Jurkat, Clone E6-1 (cell line): ENCODE results near the gene TNNT3. TPM values are rescaled to one million over a fixed set of nuclear protein-coding genes. Genes with fewer than 3 reads are reported as not detected.
"Not testable (repeated sequence)": the region's sequence is repeated elsewhere in the genome, so short reads cannot be mapped to it uniquely, and the experiment has no call there.

Experiments used
- DNase-seq: peaks from one replicate; pipeline ENCODE4 v3.0.0-alpha.2; 2011; ENCODE audit warnings: low read depth, low spot score
- H3K4me3 ChIP-seq: 2 replicates; pipeline ENCODE4 v1.5.1; 2011; ENCODE audit warnings: mild to moderate bottlenecking, low read length, control low read depth, moderate library complexity
- polyA plus RNA-seq: library from polyadenylated mRNA; unstranded; fragments of >200 nt; gene quantifications from one replicate; pipeline ENCODE4 v1.2.1, GENCODE V29; 2012; ENCODE audit warnings: missing spikeins; ENCODE audit not compliant: insufficient read length, insufficient read depth

TNNT3 gene
- 1.6 TPM for polyA plus RNA-seq

- DNase-seq, result no peak
- no peak within 1 kb of the TSS for H3K4me3 ChIP-seq
Observed at GRCh38 chr11:1919391-1920127, at the start of gene TNNT3. Gene TNNT3 (plus strand): TSS chr11:1919703. CDS start chr11:1922875, 3,172 bp downstream.

GRCh38 chr11:1870326-1870696, 49.2 kb upstream of the TNNT3 start:
- no peak for DNase-seq
- no peak overlapping the region for H3K4me3 ChIP-seq

- DNase-seq, result no peak
- H3K4me3 ChIP-seq, result no peak overlapping the region
Observed at GRCh38 chr11:1870721-1871466, 48.6 kb upstream of the TNNT3 start.

DNA sequence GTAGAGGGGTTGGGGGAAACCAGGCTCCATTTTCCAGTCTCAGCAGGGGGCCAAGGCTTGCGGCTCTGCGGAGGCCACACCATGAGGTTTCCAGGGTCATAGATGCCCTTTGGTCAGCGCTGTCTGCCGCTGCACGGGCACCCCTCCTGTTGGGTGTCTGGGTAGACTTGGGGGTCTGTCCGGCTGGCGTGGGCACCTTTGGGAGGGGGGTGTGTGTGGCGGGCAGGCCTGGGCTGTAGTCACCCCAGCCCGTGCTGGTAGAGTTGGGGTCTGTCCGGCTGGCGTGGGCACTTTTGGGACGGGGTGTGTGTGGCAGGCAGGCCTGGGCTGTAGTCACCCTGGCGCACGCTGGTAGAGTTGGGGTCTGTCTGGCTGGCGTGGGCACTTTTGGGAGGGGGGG, 48.0 kb upstream of the TNNT3 start:
- no peak for DNase-seq
- no peak overlapping the region for H3K4me3 ChIP-seq

- no peak overlapping the region for H3K4me3 ChIP-seq
- no peak for DNase-seq
Observed at GRCh38 chr11:1872267-1872985, 47.1 kb upstream of the TNNT3 start.

- no peak for DNase-seq
- H3K4me3 ChIP-seq, result no peak overlapping the region
Observed at GRCh38 chr11:1873048-1873812, 46.3 kb upstream of the TNNT3 start.

GRCh38 chr11:1873813-1874150, 45.7 kb upstream of the TNNT3 start:
- not testable (repeated sequence) for H3K4me3 ChIP-seq, DNase-seq

DNA sequence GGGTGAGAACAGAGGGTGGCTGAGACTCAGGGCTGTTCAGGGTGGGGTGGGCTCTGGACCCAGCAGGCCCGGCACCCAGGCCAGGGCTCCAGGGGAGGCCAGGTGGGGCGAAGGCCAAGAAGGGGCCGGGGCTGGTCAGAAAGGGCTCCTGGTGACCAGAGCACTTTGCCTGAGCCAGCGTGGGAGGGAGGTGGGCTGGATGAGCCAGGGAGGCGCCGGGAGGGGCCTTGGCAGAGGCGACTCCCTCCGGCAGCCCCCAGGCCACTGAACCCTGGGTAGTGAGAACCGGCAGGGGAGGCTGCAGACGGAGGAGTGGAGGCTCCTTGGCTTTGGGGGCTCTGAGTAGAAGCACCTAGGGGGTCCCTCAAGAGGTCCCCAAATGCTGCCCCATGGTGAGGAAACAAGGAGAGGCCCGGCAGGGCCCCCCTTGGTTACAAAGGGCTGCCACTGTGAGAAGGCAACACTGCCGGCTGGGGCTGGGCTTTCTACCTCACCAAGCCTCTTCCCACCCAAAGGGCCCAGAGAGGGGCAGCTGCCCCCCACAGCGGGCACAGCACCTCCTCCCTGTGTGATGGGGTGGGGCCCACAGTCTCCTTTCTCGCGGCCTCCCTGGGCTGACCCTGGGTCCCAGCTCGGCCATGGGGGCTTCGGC, 44.9 kb upstream of the TNNT3 start:
- DNase-seq, H3K4me3 ChIP-seq: not testable (repeated sequence)

DNA sequence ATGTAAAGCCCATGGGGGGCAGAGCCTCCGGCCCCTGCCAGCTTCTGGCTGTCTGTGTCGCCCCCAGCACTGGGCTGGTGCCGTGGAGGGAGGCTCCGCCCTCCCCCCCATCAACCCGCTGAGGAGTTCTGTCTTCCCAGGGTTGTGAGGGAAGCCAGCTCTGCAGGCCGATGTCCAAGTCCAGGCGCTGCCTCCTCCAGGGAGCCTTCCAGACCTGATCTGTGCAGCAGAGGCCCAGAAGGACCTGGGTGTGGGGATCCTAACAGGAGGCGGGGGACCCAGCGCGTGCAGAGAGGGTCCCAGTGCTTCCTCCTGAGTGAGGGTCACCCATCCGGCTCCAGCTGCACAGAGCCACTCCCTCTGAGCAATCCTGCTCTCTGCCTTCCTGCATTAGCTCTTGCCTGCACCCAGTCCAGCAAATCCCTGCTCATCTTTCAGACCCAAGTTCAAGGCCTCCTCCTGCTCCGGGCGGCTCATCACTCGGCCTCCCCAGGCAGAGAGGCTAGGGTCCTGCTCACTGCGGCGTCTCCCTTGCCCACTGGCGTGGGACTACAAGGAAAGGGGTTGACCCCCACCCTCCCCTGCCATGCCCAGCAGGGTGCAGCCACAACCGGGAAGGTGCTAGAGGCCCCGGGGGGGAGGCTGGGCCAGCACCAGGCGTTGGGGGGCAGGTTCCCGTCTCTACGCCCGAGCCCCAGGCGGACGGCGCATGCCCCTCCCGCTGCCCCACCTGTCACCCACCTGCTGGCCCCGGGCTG, 44.2 kb upstream of the TNNT3 start:
- no peak for DNase-seq
- H3K4me3 ChIP-seq, result no peak overlapping the region

DNA sequence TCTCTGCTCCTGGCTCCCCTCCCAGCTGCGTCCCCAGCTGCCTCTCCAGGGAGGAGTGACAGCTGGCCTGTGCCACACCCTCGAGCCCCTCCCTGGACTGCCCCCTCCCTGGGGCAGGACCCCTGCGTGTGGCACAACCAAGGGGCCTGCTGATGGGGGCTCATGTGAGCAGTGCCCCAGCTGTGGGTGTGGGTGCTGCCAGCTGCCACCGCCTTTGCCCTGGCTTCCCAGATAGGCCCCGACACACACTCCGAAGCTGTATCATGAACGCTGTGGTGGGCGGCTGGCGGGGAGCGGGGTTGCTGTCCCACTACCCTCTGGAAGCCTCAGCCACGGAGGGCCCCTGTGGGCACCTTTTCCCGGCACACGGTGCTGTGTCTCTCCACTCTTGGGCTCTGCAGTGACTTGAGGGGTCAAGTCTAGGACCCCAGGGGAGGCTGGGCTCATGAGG, 43.6 kb upstream of the TNNT3 start:
- not testable (repeated sequence) for H3K4me3 ChIP-seq, DNase-seq

GRCh38 chr11:1876361-1877063, 43.0 kb upstream of the TNNT3 start:
- no peak for DNase-seq
- H3K4me3 ChIP-seq, result no peak overlapping the region

- DNase-seq, result no peak
- no peak overlapping the region for H3K4me3 ChIP-seq
Observed at GRCh38 chr11:1877211-1878136, 42.0 kb upstream of the TNNT3 start.

DNA sequence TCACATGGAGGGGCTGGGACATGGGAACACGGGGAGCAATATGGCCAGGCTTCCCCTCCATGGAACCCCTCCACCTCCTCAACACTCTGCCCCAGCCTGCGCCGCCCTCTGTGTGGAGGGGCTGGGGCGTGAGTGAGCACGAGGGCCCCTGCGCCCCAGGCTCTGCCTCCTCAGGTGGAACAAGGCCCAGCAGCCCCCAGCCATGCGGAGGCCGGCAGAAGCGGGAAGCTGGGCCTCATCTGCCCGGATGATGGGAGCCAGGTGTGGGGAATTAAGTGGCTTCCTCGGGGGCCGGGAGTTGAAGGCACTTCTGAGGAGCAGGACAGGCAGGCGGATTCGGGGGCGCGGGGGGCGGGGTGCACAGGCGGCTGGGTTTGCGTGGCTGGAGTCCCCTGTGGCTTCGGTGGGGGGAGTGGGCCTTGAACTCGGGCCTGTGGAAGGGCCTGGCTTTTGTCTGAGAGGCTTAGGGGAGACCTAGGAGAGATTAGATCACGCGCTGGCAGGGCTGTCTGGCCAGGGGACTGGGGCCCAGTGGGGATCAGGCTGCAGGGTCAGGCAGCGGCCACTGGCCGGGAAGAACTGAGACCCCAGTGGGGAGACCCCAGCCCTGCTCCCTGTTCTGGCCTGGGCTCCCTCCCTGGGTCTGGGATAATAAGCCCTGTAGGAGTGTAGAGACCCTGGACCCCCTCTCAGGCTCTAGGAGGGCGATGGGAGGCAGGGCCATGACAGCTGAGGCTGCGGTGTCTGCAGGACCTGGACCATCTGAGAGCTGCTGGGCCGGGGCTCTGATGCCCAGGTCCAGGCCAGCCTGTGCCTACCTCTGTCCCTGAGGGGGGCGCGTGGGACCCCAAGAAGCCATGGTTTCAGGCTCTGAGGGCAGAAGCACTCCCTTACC, 41.1 kb upstream of the TNNT3 start:
- no peak overlapping the region for H3K4me3 ChIP-seq
- DNase-seq, result no peak

- no peak overlapping the region for H3K4me3 ChIP-seq
Observed at GRCh38 chr11:1879342-1879940, 40.1 kb upstream of the TNNT3 start.

More at GRCh38 chr11:1879342-1879940, 40.1 kb upstream of the TNNT3 start:
- DNase-seq, result no peak
